Measurements from ENCODE around the gene BDP1. TPM values are rescaled to one million over a fixed set of nuclear protein-coding genes. Genes with fewer than 3 reads are reported as not detected.
A peak's percentile ranks its signal among the peaks of the same experiment; 100 is the strongest.
"Not testable (repeated sequence)": the region's sequence is repeated elsewhere in the genome, so short reads cannot be mapped to it uniquely, and the experiment has no call there.

BDP1 gene
- total RNA-seq, 1 donor from 2014 or later = 25.0 TPM

DNA sequence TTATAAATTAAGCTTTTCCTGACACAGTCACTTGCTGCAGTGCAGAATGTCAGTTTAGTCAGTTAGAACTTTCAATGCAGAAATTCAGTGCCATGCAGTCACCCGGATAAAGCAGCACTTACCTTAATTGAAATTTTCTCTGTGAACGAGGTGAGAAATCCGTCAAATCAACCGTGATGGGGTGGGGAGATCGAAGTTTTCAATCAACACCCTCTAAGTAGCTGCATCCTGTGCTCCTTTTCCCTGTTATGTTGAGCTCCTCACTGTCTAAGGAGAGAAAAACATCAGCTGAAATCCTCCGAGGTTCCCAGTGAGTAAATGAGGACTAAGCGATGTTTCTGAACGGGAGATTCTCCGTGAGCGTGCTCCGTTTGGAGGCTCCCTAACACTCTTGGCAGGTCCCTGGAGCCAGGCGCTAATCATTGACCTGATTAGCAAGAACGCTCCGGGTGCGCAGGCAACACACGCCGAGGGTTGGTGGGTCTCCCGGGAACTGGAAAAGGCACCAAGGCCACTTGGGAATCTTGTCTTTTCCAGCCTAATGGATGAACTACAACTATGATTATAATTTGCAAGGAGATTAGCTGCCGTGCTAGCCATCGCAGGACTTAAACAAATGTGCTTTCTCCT lies 9.8 kb upstream of the BDP1 start:
- intact Hi-C loops (cut with DNase I); H3K36me3 ChIP-seq; H3K4me1 ChIP-seq; H3K9me3 ChIP-seq; H3K27ac ChIP-seq; H3K4me3 ChIP-seq; DNase-seq (ENCODE audit: low spot score in 2 of 2); H3K27me3 ChIP-seq: not testable (repeated sequence)

- H3K4me1 ChIP-seq; H3K9me3 ChIP-seq; H3K4me3 ChIP-seq; DNase-seq (ENCODE audit: low spot score in 2 of 2); intact Hi-C loops (cut with DNase I); H3K36me3 ChIP-seq; H3K27me3 ChIP-seq; H3K27ac ChIP-seq: not testable (repeated sequence)
These were observed 8.8 kb upstream of the BDP1 start for GRCh38 chr5:71446540-71447216.

GRCh38 chr5:71447218-71447808 lies 8.1 kb upstream of the BDP1 start:
- H3K4me3 ChIP-seq; intact Hi-C loops (cut with DNase I); H3K27ac ChIP-seq; H3K9me3 ChIP-seq; H3K36me3 ChIP-seq; H3K27me3 ChIP-seq; H3K4me1 ChIP-seq; DNase-seq (ENCODE audit: low spot score in 2 of 2): not testable (repeated sequence)
- TF ChIP-seq CTCF (IDR thresholded peaks at IDR 0.05) = peak in 1 of 3 experiments; percentile 43

- Histone ChIP-seq H3K27me3 (no peaks in the 10 kb centered on the region), H3K36me3 (no peaks in the 10 kb centered on the region), H3K27ac (no peak overlapping the region), H3K9me3 (no peaks in the 10 kb centered on the region), H3K4me1 (peaks cover 0 to 9% of the 10 kb centered on the region in 2 donors), H3K4me3 (no peak overlapping the region)
- no peak for DNase-seq (ENCODE audit: low spot score in 2 of 2)
- TF ChIP-seq CTCF (IDR thresholded peaks at IDR 0.05) = no peak
- intact Hi-C loops (cut with DNase I) = no loop called here
These were observed 2.6 kb upstream of the BDP1 start for GRCh38 chr5:71452876-71453275.

DNA sequence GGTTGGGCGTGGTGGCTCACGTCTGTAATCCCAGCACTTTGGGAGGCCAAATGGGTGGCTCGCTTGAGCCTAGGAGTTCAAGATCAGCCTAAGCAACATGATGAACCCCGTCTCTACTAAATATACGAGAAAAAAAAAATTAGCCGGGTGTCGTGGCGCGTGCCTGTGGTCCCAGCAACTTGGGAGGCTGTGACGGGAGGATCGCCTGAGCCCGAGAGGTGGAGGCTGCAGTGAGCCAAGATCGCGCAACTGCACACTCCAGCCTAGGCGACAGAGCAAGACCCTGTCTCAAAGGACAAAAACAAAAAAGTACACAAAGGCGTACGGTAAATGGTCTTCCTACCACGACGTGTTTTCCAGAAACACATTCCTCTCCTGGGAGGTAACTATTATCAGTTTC lies 538 bp upstream of the BDP1 start:
- intact Hi-C loops (cut with DNase I) = no loop called here
- no peak for TF ChIP-seq CTCF (IDR thresholded peaks at IDR 0.05)
- Histone ChIP-seq H3K4me1 (peaks cover 0 to 9% of the 10 kb centered on the region in 2 donors), H3K4me3 (peak overlapping the region; percentile 79 to 85), H3K9me3 (no peaks in the 10 kb centered on the region), H3K27me3 (no peaks in the 10 kb centered on the region), H3K36me3 (peaks cover 9 to 14% of the 10 kb centered on the region in 2 donors), H3K27ac (peak overlapping the region; percentile 90 to 92)
- no peak for DNase-seq (ENCODE audit: low spot score in 2 of 2)

GRCh38 chr5:71456362-71456743 lies 902 bp downstream of the BDP1 start:
- Histone ChIP-seq H3K36me3 (peaks cover 19 to 29% of the 10 kb centered on the region in 2 donors), H3K27ac (peak overlapping the region; percentile 90 to 92), H3K4me1 (peaks cover 0 to 9% of the 10 kb centered on the region in 2 donors), H3K4me3 (peak overlapping the region; percentile 79 to 85), H3K9me3 (no peaks in the 10 kb centered on the region), H3K27me3 (no peaks in the 10 kb centered on the region)
- TF ChIP-seq CTCF (IDR thresholded peaks at IDR 0.05) = no peak
- intact Hi-C loops (cut with DNase I) = loop anchor here (2.0 kb wide), 1 partner anchor 130 kb away; the partner anchor contains the start of gene MCCC2
- DNase-seq (ENCODE audit: low spot score in 2 of 2) = no peak

Measured in ascending aorta (tissue), 2 donors.